ENCODE data around the gene TMEM223.
"Not testable (repeated sequence)": the region's sequence is repeated elsewhere in the genome, so short reads cannot be mapped to it uniquely, and the experiment has no call there.

Gene TMEM223

DNA sequence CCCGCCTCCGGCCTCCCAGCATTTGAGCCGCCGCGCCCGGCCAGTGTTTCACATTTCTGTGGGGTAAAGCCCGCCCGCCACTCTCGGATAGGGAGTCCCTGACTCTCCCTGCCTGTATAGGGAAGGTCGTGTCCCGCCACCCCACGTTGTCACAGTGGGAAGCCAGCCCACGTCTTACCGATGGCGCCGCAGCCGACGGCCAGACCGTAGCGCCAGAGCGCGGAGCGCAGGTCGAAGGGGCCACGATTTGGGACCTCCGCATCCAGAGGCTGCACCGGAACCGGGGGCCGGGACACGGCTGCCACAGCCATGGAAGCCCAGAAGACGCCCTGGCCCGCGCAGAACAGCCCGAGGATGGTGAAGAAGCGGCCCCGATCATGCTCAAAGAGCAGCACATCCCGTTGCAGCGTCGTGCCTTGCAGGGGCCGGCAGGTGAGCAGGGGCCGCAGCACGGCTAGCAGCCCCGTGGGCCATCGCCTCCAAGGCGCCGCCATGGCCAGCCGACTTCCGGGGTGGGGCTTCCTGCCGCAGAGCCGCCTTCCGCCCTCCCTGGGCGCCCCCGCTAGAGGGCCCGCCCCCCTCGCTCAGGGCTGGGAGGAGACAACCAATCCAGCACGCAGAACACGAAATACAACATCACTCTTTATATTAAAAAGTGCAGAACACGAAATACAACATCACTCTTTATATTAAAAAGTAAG, at the start of gene TMEM223:
TMEM223 (minus strand) TSS at position 506 of the 701 bp plus-strand sequence; CDS start at position 494, 12 bp downstream.
- H3K79me2 ChIP-seq (ENCODE audit: insufficient read depth, low read length), result peaks cover 11% of the 10 kb centered on the region; the same call in 1 of the 2 replicates
- H3F3A ChIP-seq (ENCODE audit: insufficient read depth, low read length), result no peaks in the 10 kb centered on the region
- H3K36me3 ChIP-seq (ENCODE audit: insufficient read depth, low read length), result peaks cover 62% of the 10 kb centered on the region
- no peaks in the 10 kb centered on the region for H3K27me3 ChIP-seq (ENCODE audit: insufficient read depth, low read length)
- peak within 1 kb of the TSS; percentile 55 for H3K27ac ChIP-seq (ENCODE audit: low read depth, low read length, poor library complexity, severe bottlenecking)
- peak within 1 kb of the TSS; percentile 85 for H3K4me3 ChIP-seq (ENCODE audit: low read depth, low read length, poor library complexity, severe bottlenecking)
- TF ChIP-seq EZH2 (IDR thresholded peaks at IDR 0.05; ENCODE audit: borderline replicate concordance, low read length), result no peak
- TF ChIP-seq, protein P1, sequence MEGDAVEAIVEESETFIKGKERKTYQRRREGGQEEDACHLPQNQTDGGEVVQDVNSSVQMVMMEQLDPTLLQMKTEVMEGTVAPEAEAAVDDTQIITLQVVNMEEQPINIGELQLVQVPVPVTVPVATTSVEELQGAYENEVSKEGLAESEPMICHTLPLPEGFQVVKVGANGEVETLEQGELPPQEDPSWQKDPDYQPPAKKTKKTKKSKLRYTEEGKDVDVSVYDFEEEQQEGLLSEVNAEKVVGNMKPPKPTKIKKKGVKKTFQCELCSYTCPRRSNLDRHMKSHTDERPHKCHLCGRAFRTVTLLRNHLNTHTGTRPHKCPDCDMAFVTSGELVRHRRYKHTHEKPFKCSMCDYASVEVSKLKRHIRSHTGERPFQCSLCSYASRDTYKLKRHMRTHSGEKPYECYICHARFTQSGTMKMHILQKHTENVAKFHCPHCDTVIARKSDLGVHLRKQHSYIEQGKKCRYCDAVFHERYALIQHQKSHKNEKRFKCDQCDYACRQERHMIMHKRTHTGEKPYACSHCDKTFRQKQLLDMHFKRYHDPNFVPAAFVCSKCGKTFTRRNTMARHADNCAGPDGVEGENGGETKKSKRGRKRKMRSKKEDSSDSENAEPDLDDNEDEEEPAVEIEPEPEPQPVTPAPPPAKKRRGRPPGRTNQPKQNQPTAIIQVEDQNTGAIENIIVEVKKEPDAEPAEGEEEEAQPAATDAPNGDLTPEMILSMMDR (IDR thresholded peaks at IDR 0.05; ENCODE audit: low read length), result no peak
- H3K4me1 ChIP-seq (ENCODE audit: insufficient read depth, low read length, severe bottlenecking), result peaks cover 42% of the 10 kb centered on the region
- H4K20me1 ChIP-seq (ENCODE audit: insufficient read depth, low read length), result no peaks in the 10 kb centered on the region
- H3K9ac ChIP-seq (ENCODE audit: low read length), result peak within 1 kb of the TSS; percentile 85
- no peaks in the 10 kb centered on the region for H3K9me2 ChIP-seq (ENCODE audit: low read depth, low read length)
- peak within 1 kb of the TSS; percentile 78 for H3K4me2 ChIP-seq (ENCODE audit: low read length)
- H2AFZ ChIP-seq (ENCODE audit: low read length), result no peak within 1 kb of the TSS
- H3K9me3 ChIP-seq (ENCODE audit: low read length), result no peaks in the 10 kb centered on the region

DNA sequence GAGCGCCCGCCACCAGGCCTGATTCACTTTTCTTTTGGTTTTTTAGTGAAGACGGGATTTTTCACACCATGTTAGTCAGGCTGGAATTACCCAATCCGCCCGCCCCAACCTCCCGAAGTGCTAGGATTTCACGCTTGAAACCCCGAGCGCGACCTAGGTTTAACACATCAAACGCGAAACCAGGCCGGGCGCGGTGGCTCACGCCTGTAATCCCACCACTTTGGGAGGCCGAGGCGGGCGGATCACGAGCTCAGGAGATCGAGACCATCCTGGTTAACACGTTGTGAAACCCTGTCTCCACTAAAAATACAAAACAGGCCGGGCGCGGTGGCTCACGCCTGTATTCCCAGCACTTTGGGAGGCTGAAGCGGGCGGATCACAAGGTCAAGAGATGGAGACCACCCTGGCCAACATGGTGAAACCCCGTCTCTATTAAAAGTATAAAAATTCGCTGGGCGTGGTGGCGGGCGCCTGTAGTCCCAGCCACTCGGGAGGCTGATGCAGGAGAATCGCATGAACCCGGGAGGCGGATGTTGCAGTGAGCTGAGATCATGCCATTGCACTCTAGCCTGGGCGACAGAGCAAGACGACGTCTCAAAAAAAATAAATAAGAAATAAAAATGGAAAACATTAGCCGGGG, 49.0 kb upstream of the TMEM223 start:
- H3K79me2 ChIP-seq (ENCODE audit: insufficient read depth, low read length), result peaks cover 18% of the 10 kb centered on the region

GRCh38 chr11:62839050-62839945, 47.5 kb upstream of the TMEM223 start, which contains the start of gene WDR74:
WDR74 (minus strand) TSS chr11:62839590; CDS start chr11:62839570, 20 bp downstream.
- Histone ChIP-seq H3F3A (ENCODE audit: insufficient read depth, low read length) (no peaks in the 10 kb centered on the region), H3K9me2 (ENCODE audit: low read depth, low read length) (no peaks in the 10 kb centered on the region), H3K36me3 (ENCODE audit: insufficient read depth, low read length) (peaks cover 35% of the 10 kb centered on the region), H3K4me1 (ENCODE audit: insufficient read depth, low read length, severe bottlenecking) (peaks cover 38% of the 10 kb centered on the region), H3K79me2 (ENCODE audit: insufficient read depth, low read length) (peaks cover 18% of the 10 kb centered on the region), H2AFZ (ENCODE audit: low read length) (no peak within 1 kb of the TSS), H4K20me1 (ENCODE audit: insufficient read depth, low read length) (no peaks in the 10 kb centered on the region), H3K27me3 (ENCODE audit: insufficient read depth, low read length) (no peaks in the 10 kb centered on the region), H3K27ac (ENCODE audit: low read depth, low read length, poor library complexity, severe bottlenecking) (peak within 1 kb of the TSS; percentile 95), H3K9me3 (ENCODE audit: low read length) (no peaks in the 10 kb centered on the region), H3K9ac (ENCODE audit: low read length) (peak within 1 kb of the TSS; percentile 86), H3K4me2 (ENCODE audit: low read length) (peak within 1 kb of the TSS; percentile 76), H3K4me3 (ENCODE audit: low read depth, low read length, poor library complexity, severe bottlenecking) (peak within 1 kb of the TSS; percentile 81)
- TF ChIP-seq EZH2 (IDR thresholded peaks at IDR 0.05; ENCODE audit: borderline replicate concordance, low read length), result no peak
- TF ChIP-seq, protein P1 (IDR thresholded peaks at IDR 0.05; ENCODE audit: low read length), result no peak

More for the DNA sequence above, 49.0 kb upstream of the TMEM223 start:
- peaks cover 38% of the 10 kb centered on the region for H3K4me1 ChIP-seq (ENCODE audit: insufficient read depth, low read length, severe bottlenecking)
- not testable (repeated sequence) for H2AFZ ChIP-seq (ENCODE audit: low read length); H3K9me2 ChIP-seq (ENCODE audit: low read depth, low read length); H3K27me3 ChIP-seq (ENCODE audit: insufficient read depth, low read length); H3F3A ChIP-seq (ENCODE audit: insufficient read depth, low read length); H4K20me1 ChIP-seq (ENCODE audit: insufficient read depth, low read length); H3K9me3 ChIP-seq (ENCODE audit: low read length)
- peak overlapping the region; percentile 76 for H3K4me2 ChIP-seq (ENCODE audit: low read length)
- peak overlapping the region; percentile 86 for H3K9ac ChIP-seq (ENCODE audit: low read length)
- peak overlapping the region; percentile 95 for H3K27ac ChIP-seq (ENCODE audit: low read depth, low read length, poor library complexity, severe bottlenecking)
- H3K36me3 ChIP-seq (ENCODE audit: insufficient read depth, low read length), result peaks cover 20% of the 10 kb centered on the region
- peak overlapping the region; percentile 81 for H3K4me3 ChIP-seq (ENCODE audit: low read depth, low read length, poor library complexity, severe bottlenecking)

Data from OCI-LY1 (cell line).